BLaER1 (cell line): ENCODE measurements around the gene SLX4IP.
A peak's percentile ranks its signal among the peaks of the same experiment; 100 is the strongest.
"Not testable (repeated sequence)": the region's sequence is repeated elsewhere in the genome, so short reads cannot be mapped to it uniquely, and the experiment has no call there.

Experiments used
- H3K27ac ChIP-seq: shearing (Covaris generic); formaldehyde crosslinking; 2 replicates; pipeline ENCODE4 v1.8.1; 2022
- H3K27me3 ChIP-seq: shearing (Covaris generic); formaldehyde crosslinking; 2 replicates; pipeline ENCODE4 v1.8.1; 2022
- H3K36me3 ChIP-seq: shearing (Covaris generic); formaldehyde crosslinking; 2 replicates; pipeline ENCODE4 v1.8.1; 2022
- H3K4me1 ChIP-seq: shearing (Covaris generic); formaldehyde crosslinking; 2 replicates; pipeline ENCODE4 v1.8.1; 2022
- H3K4me2 ChIP-seq: shearing (Covaris generic); formaldehyde crosslinking; 2 replicates; pipeline ENCODE4 v1.8.1; 2022
- H3K4me3 ChIP-seq: shearing (Covaris generic); formaldehyde crosslinking; 2 replicates; pipeline ENCODE4 v1.8.1; 2022
- H3K9ac ChIP-seq: shearing (Covaris generic); formaldehyde crosslinking; 2 replicates; pipeline ENCODE4 v1.8.1; 2022
- H3K9me3 ChIP-seq: shearing (Covaris generic); formaldehyde crosslinking; 2 replicates; pipeline ENCODE4 v1.8.1; 2022
- H4K20me1 ChIP-seq: shearing (Covaris generic); formaldehyde crosslinking; 2 replicates; pipeline ENCODE4 v1.8.1; 2022
- Cebpa-rat ChIP-seq: shearing (Covaris generic); IDR thresholded peaks from 2 replicates; pipeline ENCODE4 v1.8.1; 2022

SLX4IP gene

GRCh38 chr20:10434832-10435812 is at the start of gene SLX4IP:
Gene SLX4IP (plus strand): TSS chr20:10435305. CDS start chr20:10458205, 22,900 bp downstream.
- Histone ChIP-seq H3K4me3 (peak within 1 kb of the TSS; percentile 87), H4K20me1 (peaks cover 17% of the 10 kb centered on the region; the same call in 1 of the 2 replicates), H3K9ac (peak within 1 kb of the TSS; percentile 87), H3K36me3 (peaks cover 11% of the 10 kb centered on the region), H3K4me2 (peak within 1 kb of the TSS; percentile 88), H3K9me3 (no peaks in the 10 kb centered on the region), H3K4me1 (peaks cover 33% of the 10 kb centered on the region), H3K27me3 (no peaks in the 10 kb centered on the region), H3K27ac (peak within 1 kb of the TSS; percentile 86)
- TF ChIP-seq Cebpa-rat = no peak

- Histone ChIP-seq H3K27ac (no peak overlapping the region), H3K9me3 (0 out of 2 replicates have a peak, but pooled peaks cover 4% of the 10 kb centered on the region), H3K4me2 (no peak overlapping the region), H3K4me3 (no peak overlapping the region), H3K27me3 (no peaks in the 10 kb centered on the region), H3K36me3 (no peaks in the 10 kb centered on the region), H4K20me1 (no peaks in the 10 kb centered on the region), H3K4me1 (no peaks in the 10 kb centered on the region), H3K9ac (no peak overlapping the region)
- TF ChIP-seq Cebpa-rat = no peak
Observed at GRCh38 chr20:10385850-10386544, 49.1 kb upstream of the SLX4IP start.

GRCh38 chr20:10387686-10388085 is 47.4 kb upstream of the SLX4IP start:
- no peak for TF ChIP-seq Cebpa-rat
- H3K9ac ChIP-seq = no peak overlapping the region
- H3K4me3 ChIP-seq = no peak overlapping the region
- H3K36me3 ChIP-seq = no peaks in the 10 kb centered on the region
- H3K9me3 ChIP-seq = 0 out of 2 replicates have a peak, but pooled peaks cover 4% of the 10 kb centered on the region
- H3K27ac ChIP-seq = no peak overlapping the region
- H3K27me3 ChIP-seq = no peaks in the 10 kb centered on the region
- H3K4me2 ChIP-seq = no peak overlapping the region
- H4K20me1 ChIP-seq = no peaks in the 10 kb centered on the region
- no peaks in the 10 kb centered on the region for H3K4me1 ChIP-seq

- no peaks in the 10 kb centered on the region for H3K36me3 ChIP-seq
- H3K27me3 ChIP-seq = no peaks in the 10 kb centered on the region
- H3K9me3 ChIP-seq = 0 out of 2 replicates have a peak, but pooled peaks cover 4% of the 10 kb centered on the region
- no peak overlapping the region for H3K9ac ChIP-seq
- no peak overlapping the region for H3K4me3 ChIP-seq
- H3K27ac ChIP-seq = no peak overlapping the region
- H3K4me1 ChIP-seq = no peaks in the 10 kb centered on the region
- no peaks in the 10 kb centered on the region for H4K20me1 ChIP-seq
- no peak for TF ChIP-seq Cebpa-rat
- no peak overlapping the region for H3K4me2 ChIP-seq
Observed at GRCh38 chr20:10388597-10388996, 46.5 kb upstream of the SLX4IP start.

GRCh38 chr20:10390709-10391108 is 44.4 kb upstream of the SLX4IP start:
- Histone ChIP-seq H3K4me2 (no peak overlapping the region), H3K36me3 (no peaks in the 10 kb centered on the region), H3K27ac (no peak overlapping the region), H3K9ac (no peak overlapping the region), H3K4me3 (no peak overlapping the region), H3K9me3 (0 out of 2 replicates have a peak, but pooled peaks cover 9% of the 10 kb centered on the region), H3K4me1 (no peaks in the 10 kb centered on the region), H3K27me3 (no peaks in the 10 kb centered on the region), H4K20me1 (no peaks in the 10 kb centered on the region)
- TF ChIP-seq Cebpa-rat = no peak

GRCh38 chr20:10394752-10395151 is 40.4 kb upstream of the SLX4IP start:
- not testable (repeated sequence) for H3K4me3 ChIP-seq, H3K9ac ChIP-seq, H3K4me1 ChIP-seq, H4K20me1 ChIP-seq, H3K9me3 ChIP-seq, H3K27me3 ChIP-seq, H3K4me2 ChIP-seq, H3K27ac ChIP-seq, H3K36me3 ChIP-seq

GRCh38 chr20:10398834-10399369 is 36.2 kb upstream of the SLX4IP start:
- no peaks in the 10 kb centered on the region for H3K27me3 ChIP-seq
- no peak overlapping the region for H3K4me3 ChIP-seq
- no peaks in the 10 kb centered on the region for H3K36me3 ChIP-seq
- no peaks in the 10 kb centered on the region for H4K20me1 ChIP-seq
- H3K4me2 ChIP-seq = no peak overlapping the region
- H3K9me3 ChIP-seq = 0 out of 2 replicates have a peak, but pooled peaks cover 5% of the 10 kb centered on the region
- H3K4me1 ChIP-seq = no peaks in the 10 kb centered on the region
- H3K27ac ChIP-seq = no peak overlapping the region
- no peak for TF ChIP-seq Cebpa-rat
- no peak overlapping the region for H3K9ac ChIP-seq

- H3K36me3 ChIP-seq = peaks cover 24% of the 10 kb centered on the region
- H3K4me1 ChIP-seq = no peaks in the 10 kb centered on the region
- TF ChIP-seq Cebpa-rat = no peak
- no peak overlapping the region for H3K4me2 ChIP-seq
- no peak overlapping the region for H3K9ac ChIP-seq
- no peaks in the 10 kb centered on the region for H3K27me3 ChIP-seq
- no peak overlapping the region for H3K27ac ChIP-seq
- H4K20me1 ChIP-seq = no peaks in the 10 kb centered on the region
- no peaks in the 10 kb centered on the region for H3K9me3 ChIP-seq
- H3K4me3 ChIP-seq = no peak overlapping the region
Observed at GRCh38 chr20:10402938-10403608, 32.0 kb upstream of the SLX4IP start.

- H3K9ac ChIP-seq = no peak overlapping the region
- no peak overlapping the region for H3K27ac ChIP-seq
- no peaks in the 10 kb centered on the region for H3K9me3 ChIP-seq
- no peaks in the 10 kb centered on the region for H3K4me1 ChIP-seq
- H3K4me3 ChIP-seq = no peak overlapping the region
- TF ChIP-seq Cebpa-rat = no peak
- no peaks in the 10 kb centered on the region for H3K27me3 ChIP-seq
- no peak overlapping the region for H3K4me2 ChIP-seq
- peaks cover 24% of the 10 kb centered on the region for H3K36me3 ChIP-seq
- no peaks in the 10 kb centered on the region for H4K20me1 ChIP-seq
Observed at GRCh38 chr20:10404023-10404628, 31.0 kb upstream of the SLX4IP start.
